Measurements from ENCODE around the gene SPACA4. TPM values are rescaled to one million over a fixed set of nuclear protein-coding genes. Genes with fewer than 3 reads are reported as not detected.

Gene SPACA4
- total and polyA plus RNA-seq, 4 experiments from 2014 or later, result not detected

- H3K9me3 ChIP-seq (ENCODE audit: control insufficient read depth in 1 of 2, low read length in 2 of 2), result no peaks in the 10 kb centered on the region
- H3K27me3 Mint-ChIP-seq, result no peaks in the 10 kb centered on the region
- H3K27me3 ChIP-seq (ENCODE audit: insufficient read depth, low read length), result no peaks in the 10 kb centered on the region
- H3K4me1 Mint-ChIP-seq, result peaks cover 20 to 69% (median 42%) of the 10 kb centered on the region in 4 donors
- H3K36me3 ChIP-seq (ENCODE audit: insufficient read depth, low read length), result peaks cover 35% of the 10 kb centered on the region
- H3K4me3 ChIP-seq (ENCODE audit: low read length in 2 of 2), result peak overlapping the region; percentile 59 to 81
- ChIA-PET CTCF (ENCODE audit: partially characterized antibody) (interaction anchor here (1.0 to 1.5 kb wide), 6 partner anchors 9 to 129 kb away, joined by 3 to 14 read pairs (median 4); no protein-coding TSS in a partner anchor), POLR2A (ENCODE audit: partially characterized antibody) (interaction anchor here (0.8 to 5.6 kb wide), 33 partner anchors 9 to 508 kb away, joined by 3 to 70 read pairs (median 5); partner anchors contain the start of genes CA11, DBP, GYS1 and PLA2G4C)
- peaks cover 0 to 2% (median 0%) of the 10 kb centered on the region in 8 donors for H3K9me3 Mint-ChIP-seq
- peaks cover 27 to 67% of the 10 kb centered on the region in 2 donors for H3K36me3 Mint-ChIP-seq
- peak overlapping the region; percentile 97 to 99 (median 98) for H3K27ac Mint-ChIP-seq
- H3K4me1 ChIP-seq (ENCODE audit: insufficient read depth, low read length), result peaks cover 45% of the 10 kb centered on the region
- H3K4me3 Mint-ChIP-seq, result peak overlapping the region; percentile 95 to 98 (median 96)
- no peak for DNase-seq
- intact Hi-C loops (cut with micrococcal nuclease), result loop anchor here (5.0 kb wide), 1 partner anchor 94 kb away; no protein-coding TSS in a partner anchor
- H3K27ac ChIP-seq (ENCODE audit: low read depth, low read length), result peak overlapping the region; percentile 88
These were observed 11.9 kb downstream of the SPACA4 start for GRCh38 chr19:48618278-48618915.

GRCh38 chr19:48618916-48619691, 12.6 kb downstream of the SPACA4 start, which contains the start of the genes RPL18 and SPHK2:
Gene RPL18, minus strand, starts transcription at chr19:48619178. Its CDS starts 35 bp downstream, at chr19:48619143.
Gene SPHK2, plus strand, starts transcription at chr19:48619506. Its CDS starts 1,009 bp downstream, at chr19:48620515.
- H3K4me3 Mint-ChIP-seq, result peak within 1 kb of the TSS; percentile 95 to 98 (median 96)
- H3K4me1 ChIP-seq (ENCODE audit: insufficient read depth, low read length), result peaks cover 50% of the 10 kb centered on the region
- intact Hi-C loops (cut with micrococcal nuclease), result loop anchor here (1.0 to 5.0 kb wide), 7 partner anchors 18 to 466 kb away; partner anchors contain the start of genes CA11, CYTH2, DBP and GYS1
- H3K36me3 ChIP-seq (ENCODE audit: insufficient read depth, low read length), result peaks cover 35% of the 10 kb centered on the region
- CTCF ChIA-PET (ENCODE audit: partially characterized antibody), result interaction anchor here (1.0 to 1.5 kb wide), 5 partner anchors 10 to 130 kb away, joined by 3 to 5 read pairs (median 4); no protein-coding TSS in a partner anchor
- no peaks in the 10 kb centered on the region for H3K27me3 Mint-ChIP-seq
- peaks cover 27 to 74% (median 49%) of the 10 kb centered on the region in 4 donors for H3K4me1 Mint-ChIP-seq
- POLR2A ChIA-PET (ENCODE audit: partially characterized antibody), result interaction anchor here (0.6 to 5.6 kb wide), 41 partner anchors 10 to 1345 kb away, joined by 3 to 70 read pairs (median 4); partner anchors contain the start of genes CA11, DBP, GYS1 and KDELR1
- no peaks in the 10 kb centered on the region for H3K27me3 ChIP-seq (ENCODE audit: insufficient read depth, low read length)
- H3K9me3 ChIP-seq (ENCODE audit: control insufficient read depth in 1 of 2, low read length in 2 of 2), result no peaks in the 10 kb centered on the region
- peak within 1 kb of the TSS; percentile 76 to 81 for H3K4me3 ChIP-seq (ENCODE audit: low read length in 2 of 2)
- H3K9me3 Mint-ChIP-seq, result peaks cover 0 to 2% (median 0%) of the 10 kb centered on the region in 8 donors
- peak within 1 kb of the TSS; percentile 97 to 99 (median 98) for H3K27ac Mint-ChIP-seq
- peak; percentile 94 to 97 (median 96) for DNase-seq
- H3K27ac ChIP-seq (ENCODE audit: low read depth, low read length), result peak within 1 kb of the TSS; percentile 88
- H3K36me3 Mint-ChIP-seq, result peaks cover 27 to 67% of the 10 kb centered on the region in 2 donors

- ChIA-PET POLR2A (ENCODE audit: partially characterized antibody) (interaction anchor here (0.6 to 6.6 kb wide), 33 partner anchors 9 to 1346 kb away, joined by 3 to 70 read pairs (median 4); partner anchors contain the start of genes CA11, DBP, FTL and GYS1), CTCF (ENCODE audit: partially characterized antibody) (interaction anchor here (0.6 to 1.5 kb wide), 6 partner anchors 11 to 130 kb away, joined by 3 to 5 read pairs (median 4); no protein-coding TSS in a partner anchor)
- H3K4me3 Mint-ChIP-seq, result peak overlapping the region; percentile 95 to 98 (median 96)
- Histone ChIP-seq H3K4me3 (ENCODE audit: low read length in 2 of 2) (peak overlapping the region; percentile 76 to 81), H3K36me3 (ENCODE audit: insufficient read depth, low read length) (peaks cover 31% of the 10 kb centered on the region), H3K9me3 (ENCODE audit: control insufficient read depth in 1 of 2, low read length in 2 of 2) (no peaks in the 10 kb centered on the region), H3K27ac (ENCODE audit: low read depth, low read length) (peak overlapping the region; percentile 88), H3K4me1 (ENCODE audit: insufficient read depth, low read length) (peaks cover 55% of the 10 kb centered on the region), H3K27me3 (ENCODE audit: insufficient read depth, low read length) (no peaks in the 10 kb centered on the region)
- H3K27ac Mint-ChIP-seq, result peak overlapping the region; percentile 97 to 99 (median 98)
- no peaks in the 10 kb centered on the region for H3K27me3 Mint-ChIP-seq
- peaks cover 0 to 2% (median 0%) of the 10 kb centered on the region in 8 donors for H3K9me3 Mint-ChIP-seq
- no peak for DNase-seq
- peaks cover 30 to 79% (median 50%) of the 10 kb centered on the region in 4 donors for H3K4me1 Mint-ChIP-seq
- H3K36me3 Mint-ChIP-seq, result peaks cover 27 to 64% of the 10 kb centered on the region in 2 donors
- intact Hi-C loops (cut with micrococcal nuclease), result loop anchor here (1.0 to 5.0 kb wide), 7 partner anchors 17 to 465 kb away; partner anchors contain the start of genes CA11, CYTH2, DBP and GYS1
These were observed 13.4 kb downstream of the SPACA4 start for GRCh38 chr19:48619692-48620585.

- POLR2A ChIA-PET (ENCODE audit: partially characterized antibody), result interaction anchor here (0.6 to 6.6 kb wide), 9 partner anchors 9 to 370 kb away, joined by 3 to 61 read pairs (median 4); partner anchors contain the start of genes CA11, DBP, FAM83E and FTL
- peak overlapping the region; percentile 13 to 33 for H3K4me3 ChIP-seq (ENCODE audit: low read length in 2 of 2)
- H3K4me1 Mint-ChIP-seq, result peaks cover 22 to 59% (median 36%) of the 10 kb centered on the region in 4 donors
These were observed 17.1 kb downstream of the SPACA4 start for GRCh38 chr19:48623556-48624066.

GRCh38 chr19:48624067-48624594, 17.6 kb downstream of the SPACA4 start:
- peak overlapping the region; percentile 59 to 93 (median 84) for H3K4me3 Mint-ChIP-seq
- peak overlapping the region; percentile 79 to 98 (median 96) for H3K27ac Mint-ChIP-seq
- H3K9me3 ChIP-seq (ENCODE audit: control insufficient read depth in 1 of 2, low read length in 2 of 2), result no peaks in the 10 kb centered on the region
- H3K36me3 Mint-ChIP-seq, result peaks cover 4 to 31% of the 10 kb centered on the region in 2 donors
- CTCF ChIA-PET (ENCODE audit: partially characterized antibody), result interaction anchor here (0.7 to 1.9 kb wide), 3 partner anchors 21 to 369 kb away, joined by 3 to 7 read pairs (median 3); partner anchors contain the start of genes CA11 and RUVBL2
- H3K9me3 Mint-ChIP-seq, result no peaks in the 10 kb centered on the region
- H3K4me1 Mint-ChIP-seq, result peaks cover 22 to 54% (median 34%) of the 10 kb centered on the region in 4 donors
- intact Hi-C loops (cut with micrococcal nuclease), result loop anchor here (1.0 kb wide), 2 partner anchors 13 to 22 kb away; partner anchors contain the start of genes CA11 and DBP
- no peaks in the 10 kb centered on the region for H3K27me3 Mint-ChIP-seq
- H3K36me3 ChIP-seq (ENCODE audit: insufficient read depth, low read length), result no peaks in the 10 kb centered on the region
- H3K4me1 ChIP-seq (ENCODE audit: insufficient read depth, low read length), result peaks cover 27% of the 10 kb centered on the region
- DNase-seq, result peak; percentile 87 to 91 (median 90)
- peak overlapping the region; percentile 13 to 33 for H3K4me3 ChIP-seq (ENCODE audit: low read length in 2 of 2)
- POLR2A ChIA-PET (ENCODE audit: partially characterized antibody), result interaction anchor here (0.6 to 6.6 kb wide), 8 partner anchors 10 to 369 kb away, joined by 3 to 61 read pairs (median 4); partner anchors contain the start of genes CA11, DBP, FAM83E and FTL
- no peaks in the 10 kb centered on the region for H3K27me3 ChIP-seq (ENCODE audit: insufficient read depth, low read length)
- peak overlapping the region; percentile 68 for H3K27ac ChIP-seq (ENCODE audit: low read depth, low read length)

More at GRCh38 chr19:48623556-48624066, 17.1 kb downstream of the SPACA4 start:
- no peaks in the 10 kb centered on the region for H3K36me3 ChIP-seq (ENCODE audit: insufficient read depth, low read length)
- intact Hi-C loops (cut with micrococcal nuclease), result loop anchor here (1.0 kb wide), 2 partner anchors 14 to 23 kb away; partner anchors contain the start of genes CA11 and DBP
- no peaks in the 10 kb centered on the region for H3K9me3 ChIP-seq (ENCODE audit: control insufficient read depth in 1 of 2, low read length in 2 of 2)
- H3K27me3 Mint-ChIP-seq, result no peaks in the 10 kb centered on the region
- H3K4me1 ChIP-seq (ENCODE audit: insufficient read depth, low read length), result peaks cover 27% of the 10 kb centered on the region
- peak overlapping the region; percentile 68 for H3K27ac ChIP-seq (ENCODE audit: low read depth, low read length)
- H3K36me3 Mint-ChIP-seq, result peaks cover 4 to 34% of the 10 kb centered on the region in 2 donors
- H3K9me3 Mint-ChIP-seq, result no peaks in the 10 kb centered on the region
- H3K27ac Mint-ChIP-seq, result peak overlapping the region; percentile 79 to 98 (median 96)
- no peak for DNase-seq
- CTCF ChIA-PET (ENCODE audit: partially characterized antibody), result interaction anchor here (0.7 to 1.9 kb wide), 3 partner anchors 22 to 370 kb away, joined by 3 to 7 read pairs (median 3); partner anchors contain the start of genes CA11 and RUVBL2
- no peaks in the 10 kb centered on the region for H3K27me3 ChIP-seq (ENCODE audit: insufficient read depth, low read length)
- H3K4me3 Mint-ChIP-seq, result peak overlapping the region; percentile 59 to 93 (median 84)

All from CD4-positive, alpha-beta memory T cell (primary cell).